Endothelial cell of hepatic sinusoid (primary cell): ENCODE data around the gene MAP3K4.

ENCODE experiments used
- in situ Hi-C: cut with HindIII; loops from 2 replicates; pipeline ENCODE4 v1.10.0; 2017; ENCODE audit warnings: low sequenced_read_pairs

The MAP3K4 gene

DNA sequence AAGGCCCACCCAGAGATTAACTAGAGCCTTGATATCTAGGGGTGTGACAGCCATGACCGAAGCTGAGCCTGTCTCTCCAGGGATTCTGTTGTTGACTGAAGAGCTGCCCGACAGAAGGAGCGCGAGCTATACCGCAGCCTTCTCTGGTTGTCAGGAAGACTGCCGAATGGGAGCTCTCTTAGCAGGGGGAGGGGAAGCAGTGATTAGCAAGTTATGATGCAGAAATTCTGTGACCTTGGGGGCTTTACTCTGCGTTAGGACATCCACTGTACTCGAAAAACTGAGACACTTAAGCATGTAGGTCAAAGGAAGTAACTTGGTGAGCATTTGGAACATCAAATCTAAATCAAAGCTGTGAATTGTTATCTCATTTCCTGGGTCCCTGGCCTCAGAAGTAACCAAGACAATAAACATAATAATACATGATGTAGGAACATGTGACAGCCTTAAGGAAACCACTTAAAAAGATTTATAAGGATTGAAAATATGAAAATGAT is 84.7 kb downstream of the MAP3K4 start:
- in situ Hi-C loops, result no loop called here

DNA sequence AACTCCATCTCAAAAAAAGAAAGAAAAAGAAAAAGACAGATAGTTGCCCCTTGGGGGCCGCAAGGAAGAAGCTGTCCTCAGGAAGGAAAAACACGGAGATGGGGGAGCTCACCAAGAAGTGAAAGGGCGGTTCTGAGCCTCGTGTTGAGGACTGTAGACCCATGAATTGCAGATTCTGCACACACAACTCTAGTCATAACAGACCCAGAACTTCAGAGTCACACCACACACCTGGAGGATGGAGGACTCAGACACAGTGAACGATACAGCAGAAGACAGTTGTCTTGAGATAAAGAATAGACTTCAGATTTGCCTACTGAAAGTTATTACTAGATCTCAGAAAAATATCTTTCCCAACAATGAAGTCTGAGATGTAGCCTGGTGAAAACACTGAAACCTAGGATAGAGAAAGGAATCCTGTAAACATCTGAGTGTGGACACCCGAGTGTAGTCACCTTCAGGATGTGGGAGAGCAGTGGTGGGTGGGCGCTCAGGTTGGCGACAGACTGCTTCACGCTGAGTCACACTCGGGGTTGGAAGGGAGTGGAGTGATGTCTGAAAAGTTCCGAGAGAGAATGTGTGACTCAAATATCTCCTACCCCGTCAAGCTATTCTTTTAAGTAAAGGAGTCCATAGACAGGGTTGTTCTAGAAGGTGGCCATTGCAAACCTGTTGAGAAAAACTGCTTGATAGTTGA is 88.1 kb downstream of the MAP3K4 start:
- in situ Hi-C loops, result loop anchor here (5.0 kb wide), 1 partner anchor 57 kb away; no protein-coding TSS in a partner anchor

DNA sequence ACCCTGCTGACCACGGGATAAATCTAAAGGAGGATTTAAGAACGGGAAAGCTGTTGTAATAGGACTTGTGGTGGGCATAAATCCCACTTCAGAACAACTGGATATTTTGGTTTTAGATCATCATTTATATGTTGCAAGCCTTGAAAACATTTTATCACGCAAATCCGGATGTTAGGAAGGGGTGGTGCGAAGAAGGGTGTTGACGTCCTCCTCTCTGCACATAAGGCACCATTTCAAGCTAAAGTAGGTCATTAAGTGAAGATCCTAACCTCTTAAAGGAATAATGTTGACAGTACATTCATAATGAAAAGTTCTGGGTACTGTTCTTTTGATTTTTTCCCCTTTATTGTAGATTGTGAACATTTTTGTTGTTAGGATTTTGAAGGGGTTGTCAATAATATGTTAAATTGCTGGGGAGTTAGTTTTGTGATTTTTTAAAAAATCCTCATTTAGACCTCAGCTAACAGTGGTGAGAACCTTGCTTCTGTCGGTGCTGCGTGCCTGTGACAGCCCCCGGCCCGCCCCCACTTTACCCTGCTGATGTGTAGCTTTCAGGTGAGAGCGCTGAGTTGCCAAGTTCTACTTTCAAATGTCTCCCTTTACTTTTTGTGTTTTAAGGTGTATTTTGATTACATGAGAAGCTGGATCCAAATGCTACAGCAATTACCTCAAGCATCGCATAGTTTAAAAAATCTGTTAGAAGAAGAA is 88.8 kb downstream of the MAP3K4 start:
- in situ Hi-C loops, result loop anchor here (5.0 kb wide), 1 partner anchor 58 kb away; no protein-coding TSS in a partner anchor

DNA sequence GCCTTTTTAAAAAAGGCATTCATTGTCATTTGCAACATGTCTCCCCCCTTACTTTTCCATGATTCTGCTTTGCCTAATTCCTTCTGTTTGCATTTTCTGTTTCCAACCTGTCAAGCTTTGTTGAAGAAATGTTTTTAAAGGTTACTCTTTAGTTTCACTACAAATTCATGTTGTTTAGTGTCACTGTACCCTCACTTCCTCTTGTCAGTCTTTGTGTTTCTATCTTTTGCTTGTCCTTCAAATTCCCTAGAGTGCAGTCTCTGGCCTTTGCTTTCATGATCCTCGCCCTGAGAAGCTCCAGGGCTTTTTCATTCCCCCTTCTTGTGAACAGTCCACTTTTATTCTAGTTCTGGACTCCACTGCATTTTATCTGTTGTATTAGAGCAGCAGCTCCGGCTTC is 90.6 kb downstream of the MAP3K4 start:
- in situ Hi-C loops, result loop anchor here (5.0 kb wide), 1 partner anchor 60 kb away; no protein-coding TSS in a partner anchor

DNA sequence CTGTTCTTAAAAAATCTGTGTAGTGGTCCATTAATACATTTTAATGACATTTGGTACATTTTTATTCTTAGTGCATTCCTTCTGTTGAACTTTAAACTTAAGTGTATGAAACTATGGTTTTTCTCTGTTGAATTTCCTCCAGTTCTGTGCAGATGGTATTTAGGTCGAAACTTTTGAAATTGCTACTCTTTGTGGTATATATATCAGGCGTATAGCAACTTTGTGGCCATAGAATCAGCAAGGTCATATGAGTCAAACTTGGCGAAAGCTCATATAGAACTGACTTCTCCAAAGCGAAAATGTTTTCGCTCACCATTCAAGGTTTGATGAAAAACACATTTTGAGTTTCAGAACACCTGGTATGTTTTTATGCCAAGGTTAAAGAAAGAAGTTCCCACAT is 93.7 kb downstream of the MAP3K4 start:
- in situ Hi-C loops, result no loop called here

DNA sequence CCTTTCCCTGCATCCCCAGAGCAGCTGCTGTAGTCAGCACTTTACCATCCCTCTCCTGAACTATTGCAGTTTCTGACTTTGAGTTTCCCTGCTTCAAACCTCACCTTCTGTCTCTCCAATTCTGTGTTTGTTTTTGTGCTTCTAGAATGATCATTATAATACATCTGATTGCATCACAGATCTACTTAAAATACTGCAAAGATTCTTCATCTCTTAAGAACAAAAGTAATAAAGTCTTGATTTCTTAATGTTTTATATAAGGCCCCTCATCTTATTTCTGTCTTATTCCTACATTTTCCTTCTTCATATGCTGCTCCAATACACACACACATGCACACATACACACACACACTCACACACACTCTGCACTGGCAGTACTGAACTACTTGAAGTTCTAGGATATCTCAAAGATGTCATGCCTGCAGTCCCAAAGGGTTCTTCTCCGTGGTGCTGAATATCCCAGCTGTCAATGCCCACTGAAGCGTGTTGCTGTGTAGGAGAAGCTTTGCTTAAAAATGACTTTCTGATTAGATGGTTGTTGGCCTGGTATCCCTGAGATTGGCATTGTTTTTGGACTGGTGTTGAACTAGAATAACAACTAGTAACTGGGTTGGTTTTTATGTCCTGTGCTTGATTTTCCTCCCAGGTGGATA is 97.2 kb downstream of the MAP3K4 start:
- in situ Hi-C loops, result no loop called here

DNA sequence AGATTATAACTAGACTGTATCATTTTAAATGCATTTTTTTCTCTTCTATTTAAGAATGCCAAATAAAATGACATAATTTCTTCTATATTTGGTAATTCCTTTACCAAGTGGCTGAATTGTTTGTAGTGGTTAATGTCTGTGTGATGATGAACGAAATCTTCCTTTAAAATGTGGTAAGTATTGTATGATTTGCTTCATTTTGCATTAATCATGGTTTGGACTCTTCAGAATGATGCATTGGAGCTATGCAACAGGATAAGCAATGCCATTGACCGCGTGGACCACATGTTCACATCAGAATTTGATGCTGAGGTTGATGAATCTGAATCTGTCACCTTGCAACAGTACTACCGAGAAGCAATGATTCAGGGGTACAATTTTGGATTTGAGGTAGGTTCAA is 99.6 kb downstream of the MAP3K4 start:
- in situ Hi-C loops, result no loop called here

DNA sequence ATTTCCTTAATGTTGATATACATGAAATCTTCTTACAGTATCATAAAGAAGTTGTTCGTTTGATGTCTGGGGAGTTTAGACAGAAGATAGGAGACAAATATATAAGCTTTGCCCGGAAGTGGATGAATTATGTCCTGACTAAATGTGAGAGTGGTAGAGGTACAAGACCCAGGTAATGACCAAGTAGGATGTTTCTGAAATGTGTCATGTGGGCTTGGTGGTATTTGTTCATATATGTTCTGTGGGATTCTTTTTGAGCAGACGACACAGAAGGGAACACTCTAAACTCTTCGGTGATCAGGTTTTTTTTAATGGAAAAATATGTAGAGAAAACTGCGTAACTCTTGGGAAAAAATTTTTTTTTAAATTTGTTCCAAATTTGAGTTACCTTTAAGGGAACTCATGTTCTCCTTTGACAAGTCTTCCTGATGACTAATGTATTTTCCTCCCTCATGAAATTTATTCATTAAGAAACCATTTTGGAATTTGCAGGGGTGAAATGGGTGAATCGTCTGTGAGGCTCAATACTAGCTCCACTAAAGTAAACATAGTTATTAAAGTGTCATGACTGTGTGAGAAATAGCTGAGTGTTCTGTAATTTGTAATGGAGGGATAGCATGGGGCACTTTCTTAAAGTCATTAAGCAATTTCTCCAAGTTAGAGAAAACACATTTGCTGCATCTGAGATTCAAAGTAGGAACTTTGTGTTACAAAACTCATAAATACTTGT is 100.6 kb downstream of the MAP3K4 start:
- in situ Hi-C loops, result no loop called here

DNA sequence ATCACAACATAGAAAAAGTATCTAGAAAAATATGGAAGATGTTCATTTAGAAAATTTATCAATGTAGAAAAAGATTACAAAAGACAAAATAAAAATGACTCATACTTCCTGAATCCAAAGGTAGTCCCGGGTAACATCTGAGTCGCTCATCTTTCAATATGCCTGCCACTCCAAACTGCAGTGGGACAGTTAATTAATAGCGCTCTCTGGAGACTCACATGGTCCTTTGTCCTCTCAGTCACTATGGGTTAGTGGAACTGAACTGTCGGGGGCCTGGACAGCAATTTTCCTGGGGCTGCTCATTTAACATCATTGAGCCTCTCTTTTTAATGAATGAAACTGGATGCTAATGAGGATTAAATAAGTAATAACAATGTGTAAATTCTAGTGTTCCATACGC is 103.4 kb downstream of the MAP3K4 start:
- in situ Hi-C loops, result no loop called here

DNA sequence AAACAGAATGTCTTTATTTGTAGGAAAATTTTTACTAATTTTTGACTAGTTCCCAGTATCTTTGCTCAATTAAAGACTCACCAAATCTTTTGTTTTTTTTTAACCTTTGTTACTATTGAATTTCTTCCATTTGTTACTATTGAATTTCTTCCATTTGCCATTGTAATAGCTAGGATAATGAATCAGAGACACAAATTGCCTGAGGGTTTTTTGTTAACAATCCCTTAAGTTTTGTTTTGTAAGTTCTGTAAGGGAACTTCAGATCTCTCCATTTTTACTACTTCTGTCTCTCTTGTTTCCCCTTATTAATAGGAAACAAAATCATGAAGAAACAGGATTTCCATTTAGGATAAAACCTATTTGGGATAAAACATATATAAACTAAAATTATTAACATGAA is 104.3 kb downstream of the MAP3K4 start:
- in situ Hi-C loops, result no loop called here

DNA sequence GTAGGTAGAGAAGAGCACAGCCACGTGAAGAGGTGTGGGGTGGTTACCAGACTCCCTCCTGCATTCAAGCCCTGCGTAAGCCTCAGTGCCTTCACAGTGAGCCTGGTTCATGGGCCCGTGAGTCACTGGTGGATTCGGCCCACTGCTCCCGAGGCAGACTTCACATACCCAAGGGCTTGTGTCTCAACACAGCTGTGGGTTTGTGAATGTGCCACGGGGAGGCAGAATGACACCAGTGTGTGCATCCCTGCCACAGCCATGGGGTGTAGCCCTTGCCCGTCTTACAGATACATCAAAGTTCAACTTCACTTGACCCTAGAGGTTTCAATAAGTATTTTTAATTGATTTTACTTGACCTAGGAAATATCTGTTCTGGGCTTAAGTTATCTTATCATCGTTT is 108.5 kb downstream of the MAP3K4 start:
- in situ Hi-C loops, result loop anchor here (25.0 kb wide), 1 partner anchor 163 kb away; no protein-coding TSS in a partner anchor

DNA sequence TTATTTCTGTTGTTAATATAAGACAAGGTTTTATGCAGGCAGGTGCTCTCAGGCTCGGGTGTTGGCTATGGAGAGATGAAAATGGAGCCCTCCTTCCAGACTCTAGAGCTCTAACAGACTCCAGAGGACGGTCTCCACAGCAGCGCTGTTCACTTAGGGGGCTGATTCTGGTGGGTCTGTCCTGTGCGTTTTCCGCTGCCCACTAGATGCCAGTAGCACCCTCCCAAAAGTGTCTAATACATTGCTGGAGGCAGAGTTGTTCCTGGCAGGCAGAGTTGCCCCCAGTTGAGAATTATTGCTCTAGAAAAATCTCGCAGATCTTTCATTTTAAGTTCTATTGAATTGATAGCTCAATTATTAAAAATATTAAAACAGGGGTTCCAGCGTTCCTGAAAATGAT is 109.9 kb downstream of the MAP3K4 start:
- in situ Hi-C loops, result loop anchor here (25.0 kb wide), 1 partner anchor 164 kb away; no protein-coding TSS in a partner anchor

DNA sequence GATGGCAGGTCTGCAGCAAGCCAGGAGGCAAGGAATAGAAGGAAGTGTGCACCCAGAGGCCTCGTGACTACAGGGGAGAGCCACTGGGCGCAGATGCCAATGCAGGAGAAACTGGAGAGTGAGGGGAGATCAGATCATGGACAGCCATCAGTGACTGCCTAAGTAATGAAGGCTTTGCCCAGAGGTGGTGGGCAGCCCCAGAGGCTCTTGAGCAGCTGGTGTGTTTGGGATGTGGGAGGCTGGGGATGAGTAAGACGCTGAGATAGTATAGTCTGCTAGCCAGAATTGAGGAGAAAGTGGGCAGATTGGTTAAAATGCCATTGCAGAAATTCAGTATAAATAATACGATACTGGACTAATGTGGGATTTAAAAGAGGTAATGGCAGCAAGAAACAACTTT is 111.9 kb downstream of the MAP3K4 start:
- in situ Hi-C loops, result loop anchor here (25.0 kb wide), 1 partner anchor 166 kb away; no protein-coding TSS in a partner anchor

DNA sequence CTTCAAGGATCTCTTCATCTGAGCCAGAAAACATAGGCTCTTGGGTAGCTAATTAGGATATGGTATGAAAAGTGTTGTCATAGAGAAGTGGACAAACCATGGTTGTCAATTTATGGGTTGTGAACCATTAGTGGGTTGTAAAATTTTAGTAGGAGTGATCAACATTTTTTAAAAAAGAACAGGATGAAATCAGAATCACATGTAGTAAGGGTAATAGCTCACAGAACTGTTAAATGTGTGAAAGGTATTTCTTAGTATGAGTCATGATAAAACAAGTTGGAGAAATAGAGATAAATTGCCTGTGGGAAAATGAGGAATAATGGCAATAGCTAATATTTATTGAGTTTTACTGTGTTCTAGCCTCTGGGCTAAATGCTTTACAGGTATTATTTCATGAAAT is 113.4 kb downstream of the MAP3K4 start:
- in situ Hi-C loops, result loop anchor here (25.0 kb wide), 1 partner anchor 168 kb away; no protein-coding TSS in a partner anchor

DNA sequence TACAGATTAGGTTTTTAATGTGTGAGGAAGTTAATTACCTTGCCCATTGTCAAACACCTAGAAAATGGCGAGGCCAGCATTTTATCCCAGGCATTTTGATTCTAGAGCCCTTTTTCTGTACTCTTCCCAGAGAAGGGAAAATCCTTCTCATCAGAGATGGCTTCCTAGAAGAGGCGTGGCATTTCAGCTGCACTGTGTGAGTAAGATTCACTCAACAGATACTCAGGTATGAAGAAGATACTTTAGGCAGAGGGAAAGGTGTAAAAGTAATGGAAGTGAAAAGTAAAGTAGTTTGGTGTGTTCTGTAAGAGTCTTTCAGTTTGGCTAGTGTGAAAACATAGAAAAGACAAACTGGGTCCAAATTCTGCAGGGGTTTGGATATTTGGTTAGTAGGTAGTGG is 113.8 kb downstream of the MAP3K4 start:
- in situ Hi-C loops, result loop anchor here (25.0 kb wide), 1 partner anchor 168 kb away; no protein-coding TSS in a partner anchor

DNA sequence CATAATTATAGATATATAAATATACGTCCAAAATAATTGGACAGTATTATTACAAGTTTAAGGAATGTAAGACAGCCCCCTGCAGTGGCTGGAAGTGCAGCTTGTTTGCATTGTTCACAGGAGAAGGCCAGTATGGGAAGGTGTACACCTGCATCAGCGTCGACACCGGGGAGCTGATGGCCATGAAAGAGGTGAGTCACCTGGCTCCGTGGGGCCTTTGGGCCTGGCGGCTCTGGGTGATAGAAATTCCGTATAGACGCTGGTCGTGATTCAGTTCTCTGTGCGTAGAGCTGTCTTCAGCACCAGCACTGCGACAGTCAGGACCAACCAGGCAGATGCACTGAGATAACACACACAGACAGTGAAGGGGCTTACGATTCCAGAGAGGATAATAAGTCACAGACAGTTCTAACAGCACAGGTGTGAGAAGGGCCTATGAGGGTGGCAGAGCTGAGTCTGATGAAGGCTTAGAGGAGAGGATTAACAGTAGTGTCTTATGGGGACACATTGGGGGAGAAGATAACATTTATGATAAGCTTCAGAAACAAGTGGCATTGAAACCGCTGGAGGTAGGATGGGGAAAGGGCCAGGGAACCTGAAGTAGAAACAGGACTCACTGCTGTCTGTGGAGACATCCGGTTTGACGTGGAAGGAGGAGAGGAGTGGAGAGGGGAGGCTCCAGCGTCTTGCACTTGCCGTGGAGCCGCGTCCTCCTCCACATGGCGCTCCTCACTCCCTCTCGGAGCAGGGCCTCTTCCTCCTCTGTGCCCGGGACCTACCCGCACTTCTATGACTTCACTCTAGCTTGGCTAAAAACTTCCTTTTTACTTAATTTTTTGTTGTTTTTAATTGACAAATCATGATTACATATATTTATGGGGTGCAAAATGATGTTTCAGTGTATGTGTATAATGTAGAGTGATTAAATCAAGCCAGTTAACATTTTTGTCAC is 116.5 kb downstream of the MAP3K4 start:
- in situ Hi-C loops, result loop anchor here (25.0 kb wide), 1 partner anchor 171 kb away; no protein-coding TSS in a partner anchor

DNA sequence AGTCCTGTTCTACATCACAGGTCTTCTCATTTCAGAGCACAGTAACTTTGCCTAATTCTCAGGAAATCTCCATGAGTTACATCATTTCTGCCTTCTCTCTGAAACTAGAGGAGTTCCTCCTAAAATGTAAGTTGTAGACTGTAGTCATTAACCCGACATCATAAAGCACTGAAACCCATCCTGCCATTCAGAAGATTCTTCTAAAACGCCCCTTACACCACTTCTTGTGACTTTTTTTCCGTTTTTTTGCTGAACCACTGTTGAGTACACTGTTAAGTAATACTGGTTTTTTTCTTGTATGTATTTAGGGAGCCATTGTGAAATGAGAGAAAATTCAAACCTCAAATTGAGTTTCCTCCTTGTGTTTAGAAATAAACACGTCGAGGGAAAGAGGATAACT is 117.3 kb downstream of the MAP3K4 start:
- in situ Hi-C loops, result loop anchor here (25.0 kb wide), 1 partner anchor 172 kb away; no protein-coding TSS in a partner anchor

DNA sequence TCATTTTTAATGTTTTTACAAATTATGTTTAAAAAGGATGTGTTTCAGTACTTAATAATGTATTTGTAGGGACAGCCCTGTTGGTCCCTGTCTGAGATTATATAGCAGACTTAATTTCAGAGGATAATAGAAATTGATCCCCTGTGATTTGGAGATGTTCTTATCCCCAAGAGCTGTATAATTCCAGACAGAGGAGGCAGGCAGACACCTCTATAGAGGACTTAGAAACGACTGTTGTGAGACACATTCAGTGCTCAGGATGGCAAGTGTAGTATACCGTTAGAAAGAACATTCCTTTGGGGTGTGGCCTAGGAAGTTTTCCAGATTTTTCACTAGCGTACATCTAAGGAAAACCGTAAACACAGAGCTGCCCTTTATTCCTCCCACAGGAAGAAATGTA is 117.8 kb downstream of the MAP3K4 start:
- in situ Hi-C loops, result loop anchor here (25.0 kb wide), 1 partner anchor 172 kb away; no protein-coding TSS in a partner anchor
